A549 (cell line): ENCODE results near the gene SLC6A19. TPM values are rescaled to one million over a fixed set of nuclear protein-coding genes. Genes with fewer than 3 reads are reported as not detected.

Experiments
- ATAC-seq, 2 experiments: fragments of 200-7000 bp in 1 of 2; fragments of >200 bp in 1 of 2; cut with Nextera tagmentation in 1 of 2; cut with Tn5 transposase in 1 of 2; 3 replicates each; pipeline versions ENCODE4 v1.8.0 to v1.9.1; 2018 to 2020; ENCODE audit warnings: mild to moderate bottlenecking in 1 of 2, moderate library complexity in 1 of 2
- CTCF ChIA-PET: fragments of 300-600 bp; sonication (Branson Sonifier 250); formaldehyde crosslinking; extraction: SDS; loops from one replicate; lab custom pipeline; 2021; ENCODE audit warnings: antibody characterized with exemption, inconsistent platforms; lab: Yijun Ruan, JAX
- POLR2A ChIA-PET: fragments of 350-600 bp; formaldehyde crosslinking; extraction: SDS; loops from one replicate; lab custom pipeline; 2021; ENCODE audit warnings: antibody characterized with exemption, inconsistent platforms; lab: Yijun Ruan, JAX
- DNase-seq, 2 experiments: peaks; one replicate each; pipeline versions ENCODE4 v3.0.0 to v3.0.0-alpha.2; 2011 to 2016; ENCODE audit warnings: low read depth in 1 of 2, low spot score in 1 of 2
- FAIRE-seq: peaks from 2 replicates; lab custom pipeline; 2011; peaks lifted over from hg19 to GRCh38; lab: Jason Lieb, UNC
- H3K27ac ChIP-seq, 2 experiments: fragments of >200 bp; sonication (Bioruptor Twin); formaldehyde crosslinking; 3 replicates each; pipeline ENCODE4 v1.5.1; 2016 to 2017
- H3K4me1 ChIP-seq: fragments of >200 bp; sonication (Bioruptor Twin); formaldehyde crosslinking; 3 replicates; pipeline ENCODE4 v1.6.1; 2016
- H3K4me2 ChIP-seq: fragments of >200 bp; sonication (Bioruptor Twin); formaldehyde crosslinking; 3 replicates; pipeline ENCODE4 v1.6.1; 2016
- H3K4me3 ChIP-seq: fragments of >200 bp; sonication (Bioruptor Twin); formaldehyde crosslinking; 3 replicates; pipeline ENCODE4 v1.5.1; 2016
- H3K9me3 ChIP-seq: fragments of >200 bp; sonication (Bioruptor Twin); formaldehyde crosslinking; 3 replicates; pipeline ENCODE4 v1.6.1; 2016
- BCL3 ChIP-seq: fragments of >200 bp; sonication (Bioruptor Twin); formaldehyde crosslinking; IDR thresholded peaks from 3 replicates; pipeline ENCODE4 v1.6.1; 2016
- BHLHE40 ChIP-seq: IDR thresholded peaks from 2 replicates; pipeline ENCODE4 v1.6.1; 2012; ENCODE audit warnings: low read depth, low read length, inconsistent platforms
- CBX8 ChIP-seq: fragments of 200-600 bp; sonication (generic); IDR thresholded peaks from 2 replicates; pipeline ENCODE4 v1.6.1; 2016
- CHD2 ChIP-seq: fragments of 150-350 bp; IDR thresholded peaks from 2 replicates; pipeline ENCODE4 v1.6.1; 2014; ENCODE audit warnings: low read length; ENCODE audit not compliant: partially characterized antibody
- CHD4 ChIP-seq: fragments of 200-600 bp; sonication (generic); IDR thresholded peaks from 2 replicates; pipeline ENCODE4 v1.6.1; 2016; ENCODE audit warnings: antibody characterized with exemption, mild to moderate bottlenecking, borderline replicate concordance
- CTCF ChIP-seq: fragments of >200 bp; sonication (Bioruptor Twin); formaldehyde crosslinking; IDR thresholded peaks from 3 replicates; pipeline ENCODE4 v1.5.1; 2016
- E2F6 ChIP-seq: IDR thresholded peaks from 2 replicates; pipeline ENCODE4 v1.6.1; 2012; ENCODE audit warnings: low read depth, borderline replicate concordance
- FOSB ChIP-seq: fragments of 250-450 bp; sonication (Bioruptor Pico); IDR thresholded peaks from 2 replicates; pipeline ENCODE4 v1.5.0; 2020; ENCODE audit warnings: mild to moderate bottlenecking, moderate library complexity
- FOXS1 ChIP-seq: fragments of 250-450 bp; sonication (Bioruptor Pico); IDR thresholded peaks from 2 replicates; pipeline ENCODE4 v1.5.0; 2020; ENCODE audit warnings: mild to moderate bottlenecking, moderate library complexity
- GATA3 ChIP-seq: IDR thresholded peaks from 2 replicates; pipeline ENCODE4 v1.6.1; 2012; ENCODE audit warnings: borderline replicate concordance
- HDAC2 ChIP-seq: fragments of 200-600 bp; sonication (generic); IDR thresholded peaks from 2 replicates; pipeline ENCODE4 v1.6.1; 2016
- HEYL ChIP-seq: fragments of 250-450 bp; sonication (Bioruptor Pico); IDR thresholded peaks from 2 replicates; pipeline ENCODE4 v1.8.0; 2021; ENCODE audit warnings: mild to moderate bottlenecking, moderate library complexity
- JUNB ChIP-seq: fragments of >200 bp; sonication (Bioruptor Twin); formaldehyde crosslinking; IDR thresholded peaks from 2 replicates; pipeline ENCODE4 v1.6.1; 2016
- KDM5A ChIP-seq: fragments of 200-600 bp; sonication (generic); IDR thresholded peaks from 2 replicates; pipeline ENCODE4 v1.6.1; 2016; ENCODE audit warnings: antibody characterized with exemption, mild to moderate bottlenecking
- MAFK ChIP-seq: fragments of 450-650 bp; IDR thresholded peaks from 2 replicates; pipeline ENCODE4 v1.6.1; 2014; ENCODE audit not compliant: partially characterized antibody
- MAX ChIP-seq: IDR thresholded peaks from 2 replicates; pipeline ENCODE4 v1.6.1; 2012
- MAZ ChIP-seq: fragments of 150-350 bp; IDR thresholded peaks from 2 replicates; pipeline ENCODE4 v1.6.1; 2014; ENCODE audit warnings: antibody characterized with exemption, low read depth, low read length, borderline replicate concordance
- MYC ChIP-seq: IDR thresholded peaks from 2 replicates; pipeline ENCODE4 v1.6.1; 2012; ENCODE audit warnings: mild to moderate bottlenecking, inconsistent platforms, low read length, improper control_type of control experiment, borderline replicate concordance
- PBX3 ChIP-seq: IDR thresholded peaks from 2 replicates; pipeline ENCODE4 v1.6.1; 2012
- POLR2A ChIP-seq: IDR thresholded peaks from 2 replicates; pipeline ENCODE4 v1.6.1; 2012; ENCODE audit warnings: mild to moderate bottlenecking, low read length
- POLR2AphosphoS2 ChIP-seq: conservative IDR thresholded peaks from 2 replicates; pipeline ENCODE4 v1.6.1; 2012; ENCODE audit warnings: low read length, improper control_type of control experiment, inconsistent platforms
- RARB ChIP-seq: fragments of 250-450 bp; sonication (Bioruptor Pico); IDR thresholded peaks from 2 replicates; pipeline ENCODE4 v1.8.0; 2021; ENCODE audit warnings: mild to moderate bottlenecking, moderate library complexity
- RCOR1 ChIP-seq: fragments of 150-350 bp; IDR thresholded peaks from 2 replicates; pipeline ENCODE4 v1.6.1; 2014; ENCODE audit warnings: antibody characterized with exemption, low read length, low read depth
- RFX5 ChIP-seq: fragments of 450-650 bp; IDR thresholded peaks from 2 replicates; pipeline ENCODE4 v1.7.1; 2014; ENCODE audit warnings: antibody characterized with exemption, mild to moderate bottlenecking, moderate library complexity
- TFCP2L1 ChIP-seq: fragments of 250-450 bp; sonication (Bioruptor Pico); IDR thresholded peaks from 2 replicates; pipeline ENCODE4 v1.5.0; 2021; ENCODE audit warnings: mild to moderate bottlenecking
- USF2 ChIP-seq: fragments of 450-650 bp; IDR thresholded peaks from 2 replicates; pipeline ENCODE4 v1.6.1; 2014; ENCODE audit warnings: antibody characterized with exemption
- ZC3H11A ChIP-seq: fragments of 450-650 bp; IDR thresholded peaks from 2 replicates; pipeline ENCODE4 v1.6.1; 2014; ENCODE audit warnings: antibody characterized with exemption, mild to moderate bottlenecking
- WGBS: methylation state at CpG from one replicate; pipeline ENCODE4 v1.1.6; 2017; ENCODE audit errors: missing lambda C conversion rate; 5-methylcytosine and 5-hydroxymethylcytosine counted together
- polyA plus RNA-seq, 4 experiments: library from polyadenylated mRNA; depleted of rRNA in 3 of 4; stranded (reverse); fragments of >200 nt; fragmentation: RNase III in 1 of 4; extraction: RNeasy Plus Mini Kit Qiagen cat#74134 plus additional on column Dnase treatment in 1 of 4; gene quantifications; 2 replicates in 3 of 4; 3 replicates in 1 of 4; pipeline ENCODE4 v1.2.3, GENCODE V29; 2011 to 2017

The SLC6A19 gene
- polyA plus RNA-seq, 2 of the 4 experiments (the other 2 are of a cell fraction): 0.01 TPM; not detected in 1

GRCh38 chr5:1192971-1193590 lies 8.3 kb upstream of the SLC6A19 start:
- Histone ChIP-seq H3K4me2 (no peak overlapping the region), H3K27ac (no peak overlapping the region), H3K4me3 (no peak overlapping the region), H3K9me3 (no peaks in the 10 kb centered on the region), H3K4me1 (no peaks in the 10 kb centered on the region)
- DNase-seq: no peak
- 14% methylated on average over 17 of the region's 18 CpGs for WGBS
- ATAC-seq: peak; percentile 54 to 67
- ChIA-PET CTCF (interaction anchor here (3.6 kb wide), 1 partner anchor 19 kb away, joined by 16 read pairs; no protein-coding TSS in a partner anchor), POLR2A (no interaction called here)
- TF ChIP-seq E2F6 (no peak), GATA3 (no peak), ZC3H11A (no peak), CBX8 (no peak), CTCF (no peak), PBX3 (no peak), JUNB (no peak), HEYL (CRISPR knock-in tag) (no peak), TFCP2L1 (CRISPR knock-in tag) (no peak), MAFK (no peak), BHLHE40 (no peak), KDM5A (no peak), BCL3 (no peak)
- no peak for FAIRE-seq

- CTCF ChIA-PET: interaction anchor here (3.6 kb wide), 1 partner anchor 19 kb away, joined by 16 read pairs; no protein-coding TSS in a partner anchor
- WGBS: 66% methylated on average over 24 of the region's 28 CpGs
- Histone ChIP-seq H3K4me2 (no peak overlapping the region), H3K4me1 (no peaks in the 10 kb centered on the region), H3K9me3 (no peaks in the 10 kb centered on the region), H3K4me3 (no peak overlapping the region), H3K27ac (no peak overlapping the region)
- POLR2A ChIA-PET: no interaction called here
- no peak for DNase-seq
- TF ChIP-seq POLR2A (no peak), POLR2AphosphoS2 (no peak), MYC (no peak), MAX (no peak), TFCP2L1 (CRISPR knock-in tag) (no peak), PBX3 (no peak), FOSB (CRISPR knock-in tag) (no peak), FOXS1 (CRISPR knock-in tag) (no peak), HEYL (CRISPR knock-in tag) (no peak), GATA3 (no peak), MAZ (no peak), HDAC2 (no peak), RCOR1 (no peak), RFX5 (no peak), CHD4 (no peak), USF2 (no peak), RARB (CRISPR knock-in tag) (no peak), KDM5A (no peak), CHD2 (no peak)
- no peak for FAIRE-seq
- ATAC-seq: peak; percentile 43 to 54; a peak in 4 of 6 replicates
These were observed 7.8 kb upstream of the SLC6A19 start for GRCh38 chr5:1193591-1193985.
